H9 (cell line): ENCODE results near the gene RNF20. TPM values are rescaled to one million over a fixed set of nuclear protein-coding genes. Genes with fewer than 3 reads are reported as not detected.

Experiments used
- DNase-seq: peaks from one replicate; pipeline ENCODE4 v3.0.0-alpha.2; 2017
- H2AFZ ChIP-seq: one replicate; pipeline ENCODE4 v1.6.1; 2013; ENCODE audit warnings: mild to moderate bottlenecking, low read length, control low read depth, moderate library complexity
- H2AK5ac ChIP-seq: 2 replicates; pipeline ENCODE4 v1.6.1; 2013; ENCODE audit warnings: low read length, control low read depth, mixed read lengths; ENCODE audit not compliant: insufficient read length
- H2BK120ac ChIP-seq: one replicate; pipeline ENCODE4 v1.6.1; 2013; ENCODE audit warnings: low read depth, mild to moderate bottlenecking, low read length, control low read depth, inconsistent platforms; ENCODE audit not compliant: poor library complexity, severe bottlenecking
- H2BK12ac ChIP-seq: 2 replicates; pipeline ENCODE4 v1.6.1; 2013; ENCODE audit warnings: low read length, control low read depth, mixed read lengths, low read depth; ENCODE audit not compliant: insufficient read length
- H2BK15ac ChIP-seq: 2 replicates; pipeline ENCODE4 v1.6.1; 2013; ENCODE audit warnings: low read depth, low read length, control low read depth
- H2BK20ac ChIP-seq: one replicate; pipeline ENCODE4 v1.6.1; 2013; ENCODE audit warnings: low read depth, mild to moderate bottlenecking, low read length, control low read depth, inconsistent platforms; ENCODE audit not compliant: poor library complexity, severe bottlenecking
- H2BK5ac ChIP-seq: 2 replicates; pipeline ENCODE4 v1.6.1; 2013; ENCODE audit warnings: low read length, control low read depth, mixed read lengths; ENCODE audit not compliant: insufficient read length
- H3K14ac ChIP-seq: 2 replicates; pipeline ENCODE4 v1.6.1; 2013; ENCODE audit warnings: low read length, control low read depth; ENCODE audit not compliant: insufficient read depth
- H3K18ac ChIP-seq: 2 replicates; pipeline ENCODE4 v1.6.1; 2013; ENCODE audit warnings: low read depth, mild to moderate bottlenecking, mixed read lengths, low read length, control low read depth; ENCODE audit not compliant: insufficient read length
- H3K23ac ChIP-seq: 2 replicates; pipeline ENCODE4 v1.6.1; 2013; ENCODE audit warnings: low read length, control low read depth, mixed read lengths, low read depth; ENCODE audit not compliant: insufficient read length
- H3K23me2 ChIP-seq: 2 replicates; pipeline ENCODE4 v1.6.1; 2013; ENCODE audit warnings: low read depth, mild to moderate bottlenecking, mixed read lengths, low read length, control low read depth; ENCODE audit not compliant: insufficient read length, poor library complexity, severe bottlenecking
- H3K27ac ChIP-seq: 2 replicates; pipeline ENCODE4 v1.5.1; 2013; ENCODE audit warnings: low read length, control low read depth, mixed read lengths, low read depth; ENCODE audit not compliant: insufficient read length
- H3K27me3 ChIP-seq: 2 replicates; pipeline ENCODE4 v1.6.1; 2013; ENCODE audit warnings: low read length, control low read depth, inconsistent platforms; ENCODE audit not compliant: insufficient read depth
- H3K4ac ChIP-seq: 2 replicates; pipeline ENCODE4 v1.6.1; 2013; ENCODE audit warnings: low read depth, mild to moderate bottlenecking, control low read depth, inconsistent platforms, low read length, moderate library complexity
- H3K4me1 ChIP-seq: 2 replicates; pipeline ENCODE4 v1.6.1; 2013; ENCODE audit warnings: low read length, control low read depth, inconsistent platforms; ENCODE audit not compliant: insufficient read depth
- H3K4me2 ChIP-seq: 2 replicates; pipeline ENCODE4 v1.6.1; 2013; ENCODE audit warnings: low read length, control low read depth, mixed read lengths; ENCODE audit not compliant: insufficient read length, insufficient read depth
- H3K56ac ChIP-seq: 2 replicates; pipeline ENCODE4 v1.6.1; 2013; ENCODE audit warnings: low read depth, mild to moderate bottlenecking, mixed read lengths, low read length, control low read depth; ENCODE audit not compliant: insufficient read length
- H3K79me1 ChIP-seq: 2 replicates; pipeline ENCODE4 v1.6.1; 2013; ENCODE audit warnings: low read depth, mild to moderate bottlenecking, moderate library complexity, low read length, control low read depth, inconsistent platforms; ENCODE audit not compliant: insufficient read depth, poor library complexity, severe bottlenecking
- H3K79me2 ChIP-seq: 2 replicates; pipeline ENCODE4 v1.6.1; 2013; ENCODE audit warnings: low read length, control low read depth, inconsistent platforms; ENCODE audit not compliant: insufficient read depth
- H3K9ac ChIP-seq: 2 replicates; pipeline ENCODE4 v1.6.1; 2013; ENCODE audit warnings: low read length, control low read depth, mixed read lengths; ENCODE audit not compliant: insufficient read length; ENCODE audit errors: extremely low read depth
- H3K9me3 ChIP-seq: one replicate; pipeline ENCODE4 v1.6.1; 2013; ENCODE audit warnings: low read depth, low read length, inconsistent platforms; ENCODE audit not compliant: control insufficient read depth
- H3T11ph ChIP-seq: one replicate; pipeline ENCODE4 v1.6.1; 2013; ENCODE audit warnings: mild to moderate bottlenecking, low read length, control low read depth, inconsistent platforms
- H4K20me1 ChIP-seq: one replicate; pipeline ENCODE4 v1.6.1; 2013; ENCODE audit not compliant: control insufficient read depth, insufficient read length, insufficient read depth
- H4K5ac ChIP-seq: 2 replicates; pipeline ENCODE4 v1.6.1; 2013; ENCODE audit warnings: low read depth, mild to moderate bottlenecking, mixed read lengths, low read length, control low read depth; ENCODE audit not compliant: insufficient read length
- H4K8ac ChIP-seq: replicated peaks from 2 replicates; pipeline ENCODE4 v1.6.1; 2013; ENCODE audit warnings: low read length, control low read depth, mixed read lengths, low read depth; ENCODE audit not compliant: insufficient read length
- H4K91ac ChIP-seq: 2 replicates; pipeline ENCODE4 v1.6.1; 2013; ENCODE audit warnings: low read depth, mild to moderate bottlenecking, moderate library complexity, mixed read lengths, low read length, control low read depth; ENCODE audit not compliant: insufficient read length
- H3K27ac Mint-ChIP-seq, 3 experiments: 2 replicates in 2 of 3; 3 replicates in 1 of 3; pipeline ENCODE4 v1.8.0; 2020 to 2021; ENCODE audit warnings: mixed read lengths in 3 of 3, mild to moderate bottlenecking in 1 of 3, moderate library complexity in 1 of 3
- H3K27me3 Mint-ChIP-seq: 2 replicates; pipeline ENCODE4 v1.8.0; 2021; ENCODE audit warnings: low read depth, mild to moderate bottlenecking, moderate library complexity, mixed read lengths
- H3K36me3 Mint-ChIP-seq, 3 experiments: 2 replicates in 2 of 3; 3 replicates in 1 of 3; pipeline ENCODE4 v1.8.0; 2020 to 2021; ENCODE audit warnings: low read depth in 3 of 3, mixed read lengths in 3 of 3; ENCODE audit not compliant: insufficient read depth in 1 of 3
- H3K4me1 Mint-ChIP-seq, 2 experiments: 2 replicates each; pipeline ENCODE4 v1.8.0; 2020; ENCODE audit warnings: mixed read lengths in 2 of 2
- H3K4me3 Mint-ChIP-seq, 2 experiments: 2 replicates in 1 of 2; 3 replicates in 1 of 2; pipeline ENCODE4 v1.8.0; 2020 to 2021; ENCODE audit warnings: mild to moderate bottlenecking in 2 of 2, mixed read lengths in 2 of 2, moderate library complexity in 1 of 2
- H3K9me3 Mint-ChIP-seq, 2 experiments: 2 replicates in 1 of 2; 3 replicates in 1 of 2; pipeline ENCODE4 v1.8.0; 2020; ENCODE audit warnings: mild to moderate bottlenecking in 2 of 2, mixed read lengths in 2 of 2, moderate library complexity in 1 of 2
- CTCF ChIP-seq: fragments of 200-600 bp; sonication (generic); conservative IDR thresholded peaks from 3 replicates; pipeline ENCODE4 v1.8.0; 2021; ENCODE audit warnings: antibody characterized with exemption, mild to moderate bottlenecking
- WGBS: extraction: QIAGEN DNeasy Blood & Tissue Kit; methylation state at CpG from one replicate; pipeline ENCODE4 v1.1.7; 2013; ENCODE audit warnings: missing lambda C conversion rate, low lambda C conversion rate, mixed read lengths; ENCODE audit not compliant: insufficient read length; ENCODE audit errors: extremely low coverage; 5-methylcytosine and 5-hydroxymethylcytosine counted together
- total RNA-seq: library from RNA; stranded (reverse); gene quantifications from 2 replicates; pipeline ENCODE4 v1.2.1, GENCODE V29; 2021

RNF20 gene
- total RNA-seq, 1 experiment from 2014 or later = 48.5 TPM

GRCh38 chr9:101561740-101562139, 28.1 kb downstream of the RNF20 start:
- H3K27ac Mint-ChIP-seq = no peak overlapping the region
- H3K9me3 Mint-ChIP-seq = peaks cover 0 to 8% of the 10 kb centered on the region in 2 experiments; a peak in 1 of 5 replicates
- Histone ChIP-seq H4K20me1 (no peaks in the 10 kb centered on the region), H3K14ac (no peak overlapping the region), H2BK120ac (no peak overlapping the region), H3K4ac (no peak overlapping the region), H3K4me2 (no peak overlapping the region), H2BK20ac (no peak overlapping the region), H2AFZ (no peak overlapping the region), H3K79me1 (no peaks in the 10 kb centered on the region), H3K23ac (no peak overlapping the region), H3K4me1 (no peaks in the 10 kb centered on the region), H3K9ac (no peak overlapping the region), H2BK15ac (no peak overlapping the region), H3K79me2 (no peaks in the 10 kb centered on the region), H2BK5ac (no peak overlapping the region), H3K27ac (no peak overlapping the region), H3K18ac (no peak overlapping the region), H4K91ac (no peak overlapping the region), H3K56ac (no peak overlapping the region), H4K5ac (no peak overlapping the region), H2AK5ac (no peak overlapping the region), H2BK12ac (no peak overlapping the region), H4K8ac (no peak overlapping the region), H3K23me2 (no peaks in the 10 kb centered on the region), H3K9me3 (no peaks in the 10 kb centered on the region), H3K27me3 (no peaks in the 10 kb centered on the region), H3T11ph (no peak overlapping the region)
- TF ChIP-seq CTCF = no peak
- peaks cover 65 to 85% (median 85%) of the 10 kb centered on the region in 3 experiments for H3K36me3 Mint-ChIP-seq
- no CpG with 5 or more reads among the region's 1 CpG for WGBS
- H3K27me3 Mint-ChIP-seq = no peaks in the 10 kb centered on the region
- DNase-seq = no peak
- no peaks in the 10 kb centered on the region for H3K4me1 Mint-ChIP-seq
- no peak overlapping the region for H3K4me3 Mint-ChIP-seq
